Measurements from ENCODE around the gene BRD3.

DNA sequence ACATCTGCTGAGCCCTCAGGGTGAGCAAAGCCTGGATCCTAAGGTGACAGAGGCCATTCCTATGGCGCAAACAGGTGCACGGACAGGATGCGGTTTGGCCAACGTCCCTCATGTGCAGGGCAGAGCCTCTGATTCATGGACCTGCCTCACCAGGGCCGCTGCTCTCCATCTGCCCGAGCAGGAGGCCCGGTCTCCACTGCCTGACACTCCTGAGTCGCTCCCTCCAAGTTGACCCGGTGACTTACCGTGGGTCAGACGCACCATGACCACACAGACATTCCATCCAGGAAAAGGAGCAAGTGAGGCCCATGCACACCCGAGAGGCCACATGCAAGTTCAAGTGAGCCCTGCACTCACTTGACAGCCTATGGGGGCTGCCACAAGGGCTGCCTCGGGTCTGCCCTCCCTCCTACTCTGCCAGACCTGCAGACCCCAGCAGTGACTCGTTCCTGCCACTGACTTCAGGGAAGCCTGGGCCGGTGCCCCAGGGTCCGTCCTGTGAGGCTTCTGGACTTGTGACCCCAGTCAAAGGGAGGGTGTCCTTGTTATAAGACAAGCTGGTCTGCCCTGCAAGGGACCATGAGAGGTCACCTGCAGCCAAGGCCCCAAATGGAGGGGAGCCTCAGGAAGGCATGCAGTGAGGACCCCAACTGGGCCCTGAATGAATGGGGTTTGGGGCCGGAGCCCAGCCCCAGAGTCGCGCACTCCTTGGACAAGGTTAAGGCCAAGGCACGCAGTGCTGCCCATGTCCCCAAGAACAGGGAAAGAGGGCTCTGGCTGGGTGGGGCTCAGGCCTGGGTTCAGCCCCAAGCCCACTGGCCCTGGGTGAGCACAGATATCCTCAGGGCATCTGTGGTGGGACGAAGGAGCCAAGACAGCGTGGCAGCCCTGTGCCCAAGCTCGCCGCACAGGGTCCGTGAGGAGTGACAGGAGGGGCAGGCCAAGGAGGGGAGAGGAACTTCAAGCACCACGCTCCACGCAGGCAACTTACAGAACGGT lies 32.5 kb downstream of the BRD3 start:
- TF ChIP-seq TAF1 (IDR thresholded peaks at IDR 0.05; ENCODE audit: borderline replicate concordance, insufficient read depth, low read length) (no peak), POLR2AphosphoS5 (IDR thresholded peaks at IDR 0.05; ENCODE audit: low read depth, low read length) (no peak), REST (IDR thresholded peaks at IDR 0.05; ENCODE audit: insufficient read depth in 1 of 2, low read depth in 2 of 2, low read length in 2 of 2) (no peak)

Data from PFSK-1 (cell line).